Omental fat pad (tissue), 4 donors: ENCODE results near the gene CKM. TPM values are rescaled to one million over a fixed set of nuclear protein-coding genes. Genes with fewer than 3 reads are reported as not detected.
"Not testable (repeated sequence)": the region's sequence is repeated elsewhere in the genome, so short reads cannot be mapped to it uniquely, and the experiment has no call there.

Experiments used
- ATAC-seq: fragments of 150-250 bp; one replicate; pipeline ENCODE4 v1.9.1; 2016; ENCODE audit warnings: mild to moderate bottlenecking, moderate library complexity; ENCODE audit not compliant: low FRiP score
- DNase-seq: peaks from one replicate; pipeline ENCODE4 v3.0.0-alpha.2; 2019; ENCODE audit warnings: low spot score
- CTCF ChIP-seq, 3 donors: fragments of 450-650 bp; IDR thresholded peaks; one replicate each; pipeline ENCODE4 v1.5.1; 2016 to 2017; ENCODE audit warnings: antibody characterized with exemption in 3 of 3, mild to moderate bottlenecking in 3 of 3, moderate library complexity in 2 of 3
- total RNA-seq, 4 donors: library from RNA; depleted of rRNA; stranded (reverse); fragments of >200 nt; gene quantifications; one replicate each; pipeline ENCODE4 v1.1.0, GENCODE V29; 2016

CKM gene
- total RNA-seq, 4 donors from 2014 or later, result not detected

GRCh38 chr19:45276284-45276687 is 46.4 kb downstream of the CKM start:
- ATAC-seq, result no peak

GRCh38 chr19:45275370-45275971 is 47.2 kb downstream of the CKM start:
- TF ChIP-seq CTCF (IDR thresholded peaks at IDR 0.05), result no peak
- no peak for ATAC-seq
- DNase-seq, result no peak

More at GRCh38 chr19:45276284-45276687, 46.4 kb downstream of the CKM start:
- no peak for TF ChIP-seq CTCF (IDR thresholded peaks at IDR 0.05)
- no peak for DNase-seq

- no peak for ATAC-seq
- DNase-seq, result no peak
- TF ChIP-seq CTCF (IDR thresholded peaks at IDR 0.05), result no peak
Observed at GRCh38 chr19:45273521-45273855, 49.2 kb downstream of the CKM start.

- no peak for ATAC-seq
- no peak for DNase-seq
Observed at GRCh38 chr19:45271735-45272108, 51.0 kb downstream of the CKM start.

GRCh38 chr19:45271098-45271734 is 51.5 kb downstream of the CKM start:
- ATAC-seq (no peak), DNase-seq (no peak)
- TF ChIP-seq CTCF (IDR thresholded peaks at IDR 0.05), result no peak

More at GRCh38 chr19:45271735-45272108, 51.0 kb downstream of the CKM start:
- no peak for TF ChIP-seq CTCF (IDR thresholded peaks at IDR 0.05)

- ATAC-seq, DNase-seq: not testable (repeated sequence)
Observed at GRCh38 chr19:45269939-45270338, 52.7 kb downstream of the CKM start.

- ATAC-seq (no peak), DNase-seq (no peak)
- TF ChIP-seq CTCF (IDR thresholded peaks at IDR 0.05), result no peak
Observed at GRCh38 chr19:45267296-45267695, 55.4 kb downstream of the CKM start.
